Measurements from ENCODE around the gene KCNC4.

DNA sequence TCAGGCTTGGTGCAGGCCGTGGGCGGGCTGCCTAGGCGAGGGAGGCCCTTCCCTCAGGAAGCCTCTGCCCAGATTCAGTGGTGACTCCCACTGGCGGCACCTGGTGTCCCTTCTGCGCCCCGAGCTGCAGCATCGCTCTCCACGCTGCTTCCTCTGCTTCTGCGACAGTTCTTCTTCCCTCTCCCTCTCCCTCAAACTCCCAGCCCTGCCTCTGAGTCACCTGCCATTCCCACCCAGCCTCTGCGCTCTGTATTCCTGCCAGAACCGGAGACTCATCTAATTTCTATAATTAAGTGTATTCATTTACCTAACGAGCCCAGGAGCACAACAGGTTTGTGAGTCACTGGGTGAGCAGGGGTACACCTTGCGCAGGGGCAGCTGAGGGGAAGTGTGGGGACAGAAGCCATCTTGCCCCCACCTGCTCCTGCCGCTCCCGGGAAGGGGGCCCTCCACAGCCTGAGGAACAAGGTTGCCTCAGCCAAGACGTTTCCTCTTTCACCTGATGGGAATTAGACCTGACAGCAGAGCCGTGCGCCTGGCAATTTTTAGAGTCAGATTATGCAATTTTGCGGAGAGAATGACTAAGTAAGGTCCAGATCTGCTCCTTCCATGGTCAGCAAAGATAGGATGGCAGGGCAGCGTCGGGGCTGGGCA lies 19.4 kb downstream of the KCNC4 start:
- TF ChIP-seq, protein P1, sequence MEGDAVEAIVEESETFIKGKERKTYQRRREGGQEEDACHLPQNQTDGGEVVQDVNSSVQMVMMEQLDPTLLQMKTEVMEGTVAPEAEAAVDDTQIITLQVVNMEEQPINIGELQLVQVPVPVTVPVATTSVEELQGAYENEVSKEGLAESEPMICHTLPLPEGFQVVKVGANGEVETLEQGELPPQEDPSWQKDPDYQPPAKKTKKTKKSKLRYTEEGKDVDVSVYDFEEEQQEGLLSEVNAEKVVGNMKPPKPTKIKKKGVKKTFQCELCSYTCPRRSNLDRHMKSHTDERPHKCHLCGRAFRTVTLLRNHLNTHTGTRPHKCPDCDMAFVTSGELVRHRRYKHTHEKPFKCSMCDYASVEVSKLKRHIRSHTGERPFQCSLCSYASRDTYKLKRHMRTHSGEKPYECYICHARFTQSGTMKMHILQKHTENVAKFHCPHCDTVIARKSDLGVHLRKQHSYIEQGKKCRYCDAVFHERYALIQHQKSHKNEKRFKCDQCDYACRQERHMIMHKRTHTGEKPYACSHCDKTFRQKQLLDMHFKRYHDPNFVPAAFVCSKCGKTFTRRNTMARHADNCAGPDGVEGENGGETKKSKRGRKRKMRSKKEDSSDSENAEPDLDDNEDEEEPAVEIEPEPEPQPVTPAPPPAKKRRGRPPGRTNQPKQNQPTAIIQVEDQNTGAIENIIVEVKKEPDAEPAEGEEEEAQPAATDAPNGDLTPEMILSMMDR (IDR thresholded peaks at IDR 0.05): no peak
- TF ChIP-seq EP300 (IDR thresholded peaks at IDR 0.05) (no peak), POLR2AphosphoS5 (IDR thresholded peaks at IDR 0.05) (no peak), POLR2A (IDR thresholded peaks at IDR 0.05) (no peak)
